ENCODE data around the gene IPP. TPM values are rescaled to one million over a fixed set of nuclear protein-coding genes. Genes with fewer than 3 reads are reported as not detected.
"Not testable (repeated sequence)": the region's sequence is repeated elsewhere in the genome, so short reads cannot be mapped to it uniquely, and the experiment has no call there.

IPP gene
- total RNA-seq, 4 donors from 2014 or later, result 6.4 to 8.4 (median 7.4) TPM

GRCh38 chr1:45753248-45754037 is 3.0 kb upstream of the IPP start:
- WGBS, 2 donors, result 87 to 90% methylated on average over 11 of the region's 11 CpGs
- intact Hi-C loops (cut with DNase I), result no loop called here
- Histone ChIP-seq H3K36me3 (no peaks in the 10 kb centered on the region), H3K4me1 (peaks cover 6 to 34% (median 8%) of the 10 kb centered on the region in 3 donors), H3K27me3 (no peaks in the 10 kb centered on the region), H3K9me3 (peaks cover 0 to 12% (median 9%) of the 10 kb centered on the region in 3 donors), H3K27ac (no peak overlapping the region), H3K4me3 (no peak overlapping the region)
- no peak for TF ChIP-seq CTCF (IDR thresholded peaks at IDR 0.05)
- TF ChIP-seq POLR2A (IDR thresholded peaks at IDR 0.05), result no peak
- DNase-seq, result no peak

GRCh38 chr1:45752441-45753052 is 2.1 kb upstream of the IPP start:
- no peak for DNase-seq
- H3K27ac ChIP-seq, result peak overlapping the region in 1 of 4 donors; percentile 14
- TF ChIP-seq POLR2A (IDR thresholded peaks at IDR 0.05), result no peak
- no peak for TF ChIP-seq CTCF (IDR thresholded peaks at IDR 0.05)
- H3K36me3 ChIP-seq, result no peaks in the 10 kb centered on the region
- H3K4me1 ChIP-seq, result peaks cover 6 to 37% (median 8%) of the 10 kb centered on the region in 3 donors
- peaks cover 0 to 12% (median 9%) of the 10 kb centered on the region in 3 donors for H3K9me3 ChIP-seq
- intact Hi-C loops (cut with DNase I), result no loop called here
- no peak overlapping the region for H3K4me3 ChIP-seq
- WGBS, 2 donors, result 56 to 92% methylated on average over 2 of the region's 2 CpGs
- no peaks in the 10 kb centered on the region for H3K27me3 ChIP-seq

- H3K9me3 ChIP-seq, result peaks cover 0 to 12% (median 9%) of the 10 kb centered on the region in 3 donors
- H3K36me3 ChIP-seq, result no peaks in the 10 kb centered on the region
- H3K27ac ChIP-seq, result no peak overlapping the region
- no peaks in the 10 kb centered on the region for H3K27me3 ChIP-seq
- TF ChIP-seq CTCF (IDR thresholded peaks at IDR 0.05) (no peak), POLR2A (IDR thresholded peaks at IDR 0.05) (no peak)
- no peak overlapping the region for H3K4me3 ChIP-seq
- intact Hi-C loops (cut with DNase I), result no loop called here
- no peak for DNase-seq
- H3K4me1 ChIP-seq, result peaks cover 6 to 41% (median 8%) of the 10 kb centered on the region in 3 donors
- 94 to 98% methylated on average over 2 of the region's 2 CpGs for WGBS, 2 donors
Measured at GRCh38 chr1:45752014-45752413, 1.6 kb upstream of the IPP start.

- Histone ChIP-seq H3K9me3 (peaks cover 0 to 12% (median 9%) of the 10 kb centered on the region in 3 donors), H3K4me3 (peak overlapping the region; percentile 47 to 82 (median 62)), H3K4me1 (peaks cover 6 to 44% (median 8%) of the 10 kb centered on the region in 3 donors), H3K27ac (peak overlapping the region; percentile 89 to 99 (median 96))
- H3K36me3 ChIP-seq; DNase-seq; H3K27me3 ChIP-seq; intact Hi-C loops (cut with DNase I): not testable (repeated sequence)
- WGBS, 2 donors, result 85 to 92% methylated on average over 21 to 23 of the region's 24 CpGs
Measured at GRCh38 chr1:45751039-45751838, 786 bp upstream of the IPP start.

GRCh38 chr1:45746922-45747321 is 3.5 kb downstream of the IPP start:
- Histone ChIP-seq H3K4me3 (no peak overlapping the region), H3K27me3 (no peaks in the 10 kb centered on the region), H3K4me1 (peaks cover 6 to 36% (median 8%) of the 10 kb centered on the region in 3 donors), H3K9me3 (no peaks in the 10 kb centered on the region), H3K27ac (no peak overlapping the region), H3K36me3 (peaks cover 0 to 40% (median 0%) of the 10 kb centered on the region in 3 donors)
- no peak for TF ChIP-seq POLR2A (IDR thresholded peaks at IDR 0.05)
- TF ChIP-seq CTCF (IDR thresholded peaks at IDR 0.05), result no peak
- WGBS, 2 donors, result 96 to 98% methylated on average over 12 of the region's 12 CpGs
- intact Hi-C loops (cut with DNase I), result no loop called here
- DNase-seq, result no peak

- intact Hi-C loops (cut with DNase I), result not testable (repeated sequence)
Measured at GRCh38 chr1:45739641-45740156, 10.8 kb downstream of the IPP start.

More at GRCh38 chr1:45739641-45740156, 10.8 kb downstream of the IPP start:
- H3K9me3 ChIP-seq, H3K4me3 ChIP-seq, H3K27ac ChIP-seq, H3K4me1 ChIP-seq, H3K27me3 ChIP-seq, DNase-seq: not testable (repeated sequence)
- H3K36me3 ChIP-seq, result peaks cover 0 to 42% (median 0%) of the 10 kb centered on the region in 3 donors
- 79 to 84% methylated on average over 5 of the region's 5 CpGs for WGBS, 2 donors
